Bronchial epithelial cell (primary cell): ENCODE results near the gene QPRT. TPM values are rescaled to one million over a fixed set of nuclear protein-coding genes. Genes with fewer than 3 reads are reported as not detected.
"Not testable (repeated sequence)": the region's sequence is repeated elsewhere in the genome, so short reads cannot be mapped to it uniquely, and the experiment has no call there.

ENCODE experiments used
- DNase-seq: peaks from one replicate; pipeline ENCODE4 v3.0.0-alpha.2; 2010; ENCODE audit warnings: low read depth
- FAIRE-seq: peaks from 2 replicates; lab custom pipeline; 2011; peaks lifted over from hg19 to GRCh38; lab: Jason Lieb, UNC
- H3K27me3 ChIP-seq: 2 replicates; pipeline ENCODE4 v1.5.1; 2011; ENCODE audit warnings: low read length; ENCODE audit not compliant: control insufficient read depth, insufficient read depth
- H3K36me3 ChIP-seq: 2 replicates; pipeline ENCODE4 v1.5.1; 2011; ENCODE audit warnings: low read length; ENCODE audit not compliant: control insufficient read depth, insufficient read depth
- H3K4me3 ChIP-seq: 2 replicates; pipeline ENCODE4 v1.5.1; 2011; ENCODE audit warnings: mild to moderate bottlenecking, low read depth, low read length, control low read depth
- total RNA-seq: library from RNA; depleted of rRNA; stranded (reverse); fragments of >200 nt; gene quantifications from 2 replicates; pipeline ENCODE4 v1.2.1, GENCODE V29; 2014
- TF ChIP-seq, protein P1 (sequence below): IDR thresholded peaks from 2 replicates; pipeline ENCODE4 v1.5.1; 2011; ENCODE audit warnings: mild to moderate bottlenecking, moderate library complexity, low read length, control low read depth, inconsistent platforms; ENCODE audit not compliant: insufficient read depth, severe bottlenecking

QPRT gene
- total RNA-seq, 1 donor from 2014 or later: 0.79 TPM

DNA sequence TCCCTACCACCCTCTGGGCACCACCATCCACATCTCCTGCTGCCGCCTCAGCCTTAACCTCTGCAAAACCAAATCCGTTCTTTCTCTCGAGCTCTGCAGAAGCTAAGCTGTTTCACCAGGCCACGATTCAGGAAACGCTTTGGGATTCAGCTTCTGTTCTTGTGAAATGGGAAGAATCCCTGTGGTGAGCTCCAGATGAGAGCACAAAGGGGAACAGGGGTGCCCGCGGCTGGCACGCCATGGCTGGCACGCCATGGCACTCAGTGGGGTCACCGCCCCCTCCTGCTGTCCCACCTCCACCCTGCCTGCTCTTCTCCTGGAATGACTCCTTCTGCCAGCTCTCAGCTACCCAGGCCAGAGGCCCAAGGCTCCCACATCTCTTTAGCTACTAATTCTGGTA, 5.7 kb downstream of the QPRT start:
- H3K36me3 ChIP-seq: no peaks in the 10 kb centered on the region
- TF ChIP-seq, protein P1, sequence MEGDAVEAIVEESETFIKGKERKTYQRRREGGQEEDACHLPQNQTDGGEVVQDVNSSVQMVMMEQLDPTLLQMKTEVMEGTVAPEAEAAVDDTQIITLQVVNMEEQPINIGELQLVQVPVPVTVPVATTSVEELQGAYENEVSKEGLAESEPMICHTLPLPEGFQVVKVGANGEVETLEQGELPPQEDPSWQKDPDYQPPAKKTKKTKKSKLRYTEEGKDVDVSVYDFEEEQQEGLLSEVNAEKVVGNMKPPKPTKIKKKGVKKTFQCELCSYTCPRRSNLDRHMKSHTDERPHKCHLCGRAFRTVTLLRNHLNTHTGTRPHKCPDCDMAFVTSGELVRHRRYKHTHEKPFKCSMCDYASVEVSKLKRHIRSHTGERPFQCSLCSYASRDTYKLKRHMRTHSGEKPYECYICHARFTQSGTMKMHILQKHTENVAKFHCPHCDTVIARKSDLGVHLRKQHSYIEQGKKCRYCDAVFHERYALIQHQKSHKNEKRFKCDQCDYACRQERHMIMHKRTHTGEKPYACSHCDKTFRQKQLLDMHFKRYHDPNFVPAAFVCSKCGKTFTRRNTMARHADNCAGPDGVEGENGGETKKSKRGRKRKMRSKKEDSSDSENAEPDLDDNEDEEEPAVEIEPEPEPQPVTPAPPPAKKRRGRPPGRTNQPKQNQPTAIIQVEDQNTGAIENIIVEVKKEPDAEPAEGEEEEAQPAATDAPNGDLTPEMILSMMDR: no peak
- H3K4me3 ChIP-seq: no peak overlapping the region
- FAIRE-seq: no peak
- no peaks in the 10 kb centered on the region for H3K27me3 ChIP-seq
- DNase-seq: no peak

GRCh38 chr16:29686740-29687332, 7.9 kb downstream of the QPRT start:
- Histone ChIP-seq H3K36me3 (no peaks in the 10 kb centered on the region), H3K27me3 (no peaks in the 10 kb centered on the region), H3K4me3 (no peak overlapping the region)
- FAIRE-seq: no peak
- TF ChIP-seq, protein P1: no peak
- no peak for DNase-seq

DNA sequence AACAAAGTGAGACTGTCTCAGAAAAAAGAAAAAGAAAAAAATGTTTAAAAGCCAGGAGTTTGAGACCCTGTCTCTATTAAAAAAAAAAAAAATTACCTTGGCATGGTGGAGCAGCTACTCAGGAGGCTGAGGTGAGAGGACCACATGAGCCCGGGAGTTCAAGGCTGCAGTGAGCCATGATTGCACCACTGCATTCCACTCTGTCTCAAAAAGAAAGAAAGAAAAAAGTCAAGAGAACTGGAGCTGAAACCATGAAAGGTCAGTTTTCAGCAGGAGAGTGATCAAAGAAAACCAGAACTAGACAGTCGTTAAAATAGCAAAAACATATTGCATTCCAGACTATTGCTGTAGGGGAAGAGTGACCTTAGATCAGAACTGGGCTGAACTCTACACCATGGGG, 8.8 kb downstream of the QPRT start:
- Histone ChIP-seq H3K4me3 (no peak overlapping the region), H3K36me3 (no peaks in the 10 kb centered on the region), H3K27me3 (no peaks in the 10 kb centered on the region)
- no peak for DNase-seq
- FAIRE-seq: no peak
- TF ChIP-seq, protein P1: no peak

DNA sequence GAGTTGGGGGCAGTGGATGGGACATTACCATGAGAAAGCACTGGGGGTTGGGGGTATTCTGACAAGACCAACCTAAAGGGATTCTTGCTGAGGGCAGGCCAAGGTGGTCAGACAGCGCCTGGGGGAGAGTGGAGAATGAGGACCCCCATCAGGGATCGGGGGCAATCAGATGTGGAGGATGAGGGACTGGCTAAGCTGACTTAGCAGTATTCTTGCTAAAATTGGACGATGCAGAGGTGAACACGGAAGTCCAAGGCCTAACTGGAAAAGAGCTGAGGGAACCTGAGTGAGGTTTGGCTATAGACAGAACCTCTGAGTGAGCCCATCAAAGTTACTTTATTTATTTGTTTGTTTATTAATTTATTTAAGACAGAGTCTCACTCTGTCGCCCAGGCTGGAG, 9.2 kb downstream of the QPRT start:
- no peaks in the 10 kb centered on the region for H3K36me3 ChIP-seq
- H3K4me3 ChIP-seq: no peak overlapping the region
- FAIRE-seq: no peak
- H3K27me3 ChIP-seq: no peaks in the 10 kb centered on the region
- TF ChIP-seq, protein P1: no peak
- DNase-seq: no peak

- FAIRE-seq, H3K4me3 ChIP-seq, H3K27me3 ChIP-seq, H3K36me3 ChIP-seq, DNase-seq: not testable (repeated sequence)
These were observed 10.7 kb downstream of the QPRT start for GRCh38 chr16:29689490-29690351.

DNA sequence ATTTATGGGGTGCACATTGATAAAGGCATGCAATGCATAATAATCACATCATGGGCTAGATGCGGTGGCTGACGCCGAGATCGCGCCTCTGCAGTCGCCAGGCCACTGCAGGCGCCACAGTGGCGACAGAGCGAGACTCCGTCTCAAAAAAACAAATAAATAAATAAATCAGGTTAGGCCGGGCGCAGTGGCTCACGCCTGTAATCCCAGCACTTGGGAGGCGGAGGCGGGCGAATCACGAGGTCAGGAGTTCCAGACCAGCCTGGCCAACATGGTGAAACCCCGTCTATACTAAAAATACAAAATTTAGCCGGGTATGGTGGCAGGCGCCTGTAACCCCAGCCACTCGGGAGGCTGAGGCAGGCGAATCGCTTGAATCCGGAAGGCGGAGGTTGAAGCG, 13.6 kb downstream of the QPRT start:
- not testable (repeated sequence) for H3K27me3 ChIP-seq, H3K4me3 ChIP-seq, DNase-seq, FAIRE-seq, H3K36me3 ChIP-seq
